Body of pancreas (tissue), 4 donors: ENCODE data around the gene CNTNAP2. TPM values are rescaled to one million over a fixed set of nuclear protein-coding genes. Genes with fewer than 3 reads are reported as not detected.

Experiments used
- ATAC-seq: fragments of 150-250 bp; one replicate; pipeline ENCODE4 v1.9.1; 2016
- DNase-seq, 4 donors: peaks; one replicate each; pipeline ENCODE4 v3.0.0-alpha.2; 2019
- H3K27ac ChIP-seq, 4 donors: fragments of 200-600 bp; sonication (generic); 1 replicate in 3 of 4; 2 replicates in 1 of 4; pipeline versions ENCODE4 v1.5.1 to v1.6.1; 2016 to 2019; ENCODE audit warnings: mild to moderate bottlenecking in 1 of 4, mixed read lengths in 1 of 4, moderate library complexity in 1 of 4
- H3K27me3 ChIP-seq, 2 donors: fragments of 200-600 bp; sonication (generic); one replicate each; pipeline ENCODE4 v1.6.0; 2016; ENCODE audit warnings: mild to moderate bottlenecking in 1 of 2
- H3K36me3 ChIP-seq, 2 donors: fragments of 200-600 bp; sonication (generic); replicated peaks in 1 of 2; 2 replicates each; pipeline ENCODE4 v1.5.1; 2016; ENCODE audit warnings: low read depth in 2 of 2; ENCODE audit not compliant: insufficient read depth in 1 of 2
- H3K4me1 ChIP-seq: fragments of 200-600 bp; sonication (generic); one replicate; pipeline ENCODE4 v1.6.0; 2016
- H3K4me3 ChIP-seq, 2 donors: fragments of 200-600 bp; sonication (generic); 1 replicate in 1 of 2; 2 replicates in 1 of 2; pipeline ENCODE4 v1.5.1; 2016 to 2019
- H3K9me3 ChIP-seq, 3 donors: fragments of 200-600 bp; sonication (generic); 1 replicate in 2 of 3; 2 replicates in 1 of 3; pipeline ENCODE4 v1.5.1; 2016
- POLR2A ChIP-seq, 3 donors: fragments of 450-650 bp; IDR thresholded peaks; one replicate each; pipeline ENCODE4 v1.6.1; 2016; ENCODE audit warnings: antibody characterized with exemption in 3 of 3, mild to moderate bottlenecking in 2 of 3
- WGBS, 2 donors: methylation state at CpG; one replicate each; pipeline ENCODE4 v1.1.5; 2017; 5-methylcytosine and 5-hydroxymethylcytosine counted together
- intact Hi-C: fragments of 100-400 bp; cut with DNase I; formaldehyde crosslinking; loops from one replicate; pipeline ENCODE4 v1.15.1; 2023
- total RNA-seq, 2 donors: library from RNA; depleted of rRNA; stranded (reverse); fragments of >200 nt; gene quantifications; one replicate each; pipeline ENCODE4 v1.1.0, GENCODE V29; 2016
- TF ChIP-seq, protein P1 (sequence below), 7 experiments: fragments of 450-650 bp in 4 of 7; fragments of 200-600 bp in 3 of 7; sonication (generic) in 3 of 7; IDR thresholded peaks; one replicate each; pipeline ENCODE4 v1.5.1; 2016 to 2019; ENCODE audit warnings: antibody characterized with exemption in 7 of 7

CNTNAP2 gene
- total RNA-seq, 2 donors from 2014 or later = 1.0 TPM; not detected in 1

DNA sequence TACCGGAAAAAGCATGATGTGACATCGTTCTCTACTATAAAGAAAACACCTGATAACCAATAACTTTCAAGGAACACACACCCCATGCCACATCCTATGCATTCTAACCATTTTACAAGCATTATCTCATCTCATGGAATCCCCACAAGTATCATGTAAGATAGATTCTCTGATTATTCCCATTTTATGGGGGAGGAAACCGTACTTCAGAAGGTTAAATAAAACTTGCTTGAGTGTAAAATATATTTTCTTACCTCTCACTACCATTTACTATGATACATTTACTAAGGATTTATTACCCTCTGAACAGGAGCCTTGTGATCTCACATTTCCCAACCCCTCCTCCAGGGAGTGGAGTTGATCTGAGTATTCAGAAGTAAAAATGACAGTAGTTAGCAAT lies 522.7 kb downstream of the CNTNAP2 start:
- intact Hi-C loops = no loop called here
- ATAC-seq (no peak), DNase-seq (no peak)
- H3K4me1 ChIP-seq = no peaks in the 10 kb centered on the region
- H3K27ac ChIP-seq = no peak overlapping the region
- TF ChIP-seq, protein P1, sequence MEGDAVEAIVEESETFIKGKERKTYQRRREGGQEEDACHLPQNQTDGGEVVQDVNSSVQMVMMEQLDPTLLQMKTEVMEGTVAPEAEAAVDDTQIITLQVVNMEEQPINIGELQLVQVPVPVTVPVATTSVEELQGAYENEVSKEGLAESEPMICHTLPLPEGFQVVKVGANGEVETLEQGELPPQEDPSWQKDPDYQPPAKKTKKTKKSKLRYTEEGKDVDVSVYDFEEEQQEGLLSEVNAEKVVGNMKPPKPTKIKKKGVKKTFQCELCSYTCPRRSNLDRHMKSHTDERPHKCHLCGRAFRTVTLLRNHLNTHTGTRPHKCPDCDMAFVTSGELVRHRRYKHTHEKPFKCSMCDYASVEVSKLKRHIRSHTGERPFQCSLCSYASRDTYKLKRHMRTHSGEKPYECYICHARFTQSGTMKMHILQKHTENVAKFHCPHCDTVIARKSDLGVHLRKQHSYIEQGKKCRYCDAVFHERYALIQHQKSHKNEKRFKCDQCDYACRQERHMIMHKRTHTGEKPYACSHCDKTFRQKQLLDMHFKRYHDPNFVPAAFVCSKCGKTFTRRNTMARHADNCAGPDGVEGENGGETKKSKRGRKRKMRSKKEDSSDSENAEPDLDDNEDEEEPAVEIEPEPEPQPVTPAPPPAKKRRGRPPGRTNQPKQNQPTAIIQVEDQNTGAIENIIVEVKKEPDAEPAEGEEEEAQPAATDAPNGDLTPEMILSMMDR (IDR thresholded peaks at IDR 0.05) = no peak
- TF ChIP-seq POLR2A (IDR thresholded peaks at IDR 0.05) = no peak
- no peak overlapping the region for H3K4me3 ChIP-seq
- 96 to 97% methylated on average over 3 of the region's 3 CpGs for WGBS, 2 donors
- no peaks in the 10 kb centered on the region for H3K27me3 ChIP-seq
- no peaks in the 10 kb centered on the region for H3K9me3 ChIP-seq
- H3K36me3 ChIP-seq = no peaks in the 10 kb centered on the region

DNA sequence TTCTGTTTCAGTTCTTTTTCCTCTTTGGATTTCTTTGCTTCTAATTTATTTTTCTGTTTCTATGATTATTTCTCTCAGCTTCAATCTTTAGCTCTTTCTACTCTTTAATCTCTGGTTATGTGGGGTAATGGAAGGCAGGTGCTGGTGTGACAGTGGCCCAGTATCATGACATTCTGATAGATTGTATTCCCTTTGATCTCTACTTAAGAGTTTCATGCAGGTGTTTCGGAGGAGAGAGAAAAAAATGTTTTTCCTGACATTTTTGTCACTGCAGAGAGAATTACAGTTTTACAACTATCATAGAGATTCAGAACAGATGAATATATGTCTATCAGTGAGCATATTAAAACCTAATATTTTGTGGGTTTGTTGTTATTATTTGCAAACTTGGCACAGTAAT lies 524.9 kb downstream of the CNTNAP2 start:
- H3K27ac ChIP-seq = no peak overlapping the region
- intact Hi-C loops = no loop called here
- no peaks in the 10 kb centered on the region for H3K4me1 ChIP-seq
- H3K9me3 ChIP-seq = no peaks in the 10 kb centered on the region
- no peak overlapping the region for H3K4me3 ChIP-seq
- ATAC-seq = no peak
- H3K27me3 ChIP-seq = no peaks in the 10 kb centered on the region
- TF ChIP-seq, protein P1 (IDR thresholded peaks at IDR 0.05) = no peak
- no peaks in the 10 kb centered on the region for H3K36me3 ChIP-seq
- WGBS, 2 donors = 68 to 88% methylated on average over 1 of the region's 1 CpG
- DNase-seq = no peak

DNA sequence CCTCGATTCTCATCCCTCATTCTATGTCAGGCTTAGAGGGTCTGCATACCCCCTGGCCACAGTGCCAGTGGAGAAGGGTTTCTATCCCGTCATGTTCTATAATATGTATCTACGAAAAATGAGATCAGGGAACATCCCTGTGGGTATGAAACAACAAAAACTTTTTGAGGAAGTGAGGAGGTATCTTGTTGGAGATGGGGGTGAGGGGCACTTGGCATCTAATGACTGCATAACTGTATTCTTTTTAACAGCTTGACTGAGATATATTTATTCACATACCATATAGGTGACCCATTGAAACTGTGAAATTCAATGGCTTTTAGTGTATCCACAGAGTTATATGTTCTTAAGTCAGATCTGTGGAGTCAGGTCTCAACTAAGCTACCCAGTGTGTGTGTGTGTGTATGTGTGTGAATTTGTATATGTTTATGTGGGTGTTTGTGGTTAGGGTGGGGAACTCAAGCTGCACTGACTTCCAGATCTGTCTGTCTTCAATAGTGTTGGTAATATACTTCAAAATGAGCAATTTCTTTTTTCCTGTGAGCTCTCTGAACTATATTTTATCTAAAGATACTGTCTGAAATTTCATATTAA lies 528.9 kb downstream of the CNTNAP2 start:
- Histone ChIP-seq H3K9me3 (no peaks in the 10 kb centered on the region), H3K4me3 (no peak overlapping the region), H3K36me3 (no peaks in the 10 kb centered on the region), H3K27ac (no peak overlapping the region), H3K4me1 (no peaks in the 10 kb centered on the region), H3K27me3 (no peaks in the 10 kb centered on the region)
- DNase-seq = no peak
- ATAC-seq = no peak
- WGBS, 2 donors = 86 to 87% methylated on average over 3 of the region's 3 CpGs
- intact Hi-C loops = no loop called here
- TF ChIP-seq POLR2A (IDR thresholded peaks at IDR 0.05) = no peak
- TF ChIP-seq, protein P1 (IDR thresholded peaks at IDR 0.05) = no peak

DNA sequence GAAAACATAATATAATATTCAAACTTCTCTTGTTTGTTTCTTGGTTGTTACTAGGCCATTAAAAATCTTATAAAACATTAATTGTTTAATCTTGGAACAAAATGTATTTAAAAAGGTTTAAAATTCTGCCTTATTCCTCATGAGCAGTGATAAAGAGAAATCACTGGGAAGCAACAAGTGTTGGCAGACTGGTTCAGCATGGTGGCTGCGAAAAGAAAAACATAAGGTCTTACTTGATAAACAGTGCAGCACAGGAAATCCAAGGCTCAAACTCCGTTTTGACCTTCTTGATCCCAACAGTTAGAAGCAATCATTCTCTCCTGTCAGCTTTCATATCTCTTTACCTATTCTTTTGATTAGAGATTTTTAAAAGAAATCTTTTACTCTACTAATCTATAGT lies 530.8 kb downstream of the CNTNAP2 start:
- intact Hi-C loops = no loop called here
- DNase-seq (peak in 1 of 4 donors; percentile 16), ATAC-seq (no peak)
- H3K9me3 ChIP-seq = no peaks in the 10 kb centered on the region
- H3K27ac ChIP-seq = no peak overlapping the region
- H3K4me3 ChIP-seq = no peak overlapping the region
- 31 to 39% methylated on average over 2 of the region's 2 CpGs for WGBS, 2 donors
- no peaks in the 10 kb centered on the region for H3K36me3 ChIP-seq
- no peaks in the 10 kb centered on the region for H3K27me3 ChIP-seq
- peaks cover 6% of the 10 kb centered on the region for H3K4me1 ChIP-seq
- TF ChIP-seq, protein P1 (IDR thresholded peaks at IDR 0.05) = no peak
- no peak for TF ChIP-seq POLR2A (IDR thresholded peaks at IDR 0.05)

DNA sequence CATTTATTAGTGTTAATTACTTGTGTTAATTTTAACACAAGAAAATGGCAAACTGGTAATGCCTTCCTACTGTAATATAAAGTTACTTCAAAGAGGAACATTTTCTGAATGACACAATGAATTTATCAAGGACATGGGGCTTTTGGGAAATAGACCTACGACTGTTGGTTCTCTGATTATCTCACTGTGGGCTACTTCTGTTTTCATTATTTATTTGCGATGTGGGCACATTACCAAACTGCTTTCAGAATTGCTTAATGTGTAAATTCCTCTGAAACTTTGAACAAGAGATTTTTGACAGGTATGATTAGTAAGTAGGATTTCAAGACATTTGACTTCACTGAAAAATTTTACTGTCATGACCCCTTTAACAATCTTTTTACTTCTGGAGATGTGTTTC lies 535.6 kb downstream of the CNTNAP2 start:
- intact Hi-C loops = no loop called here
- no peaks in the 10 kb centered on the region for H3K36me3 ChIP-seq
- H3K4me3 ChIP-seq = no peak overlapping the region
- DNase-seq (peak in 1 of 4 donors; percentile 20), ATAC-seq (peak; percentile 58)
- 8 to 10% methylated on average over 2 of the region's 2 CpGs for WGBS, 2 donors
- peak overlapping the region in 1 of 4 donors; percentile 7 for H3K27ac ChIP-seq
- no peaks in the 10 kb centered on the region for H3K9me3 ChIP-seq
- H3K27me3 ChIP-seq = no peaks in the 10 kb centered on the region
- TF ChIP-seq, protein P1 (IDR thresholded peaks at IDR 0.05) = no peak
- no peak for TF ChIP-seq POLR2A (IDR thresholded peaks at IDR 0.05)
- H3K4me1 ChIP-seq = peaks cover 21% of the 10 kb centered on the region
